HAP-1 (cell line): ENCODE measurements around the gene LACRT.
A peak's percentile ranks its signal among the peaks of the same experiment; 100 is the strongest.
"Not testable (repeated sequence)": the region's sequence is repeated elsewhere in the genome, so short reads cannot be mapped to it uniquely, and the experiment has no call there.

Source experiments
- DNase-seq, 2 experiments: peaks; one replicate each; pipeline ENCODE4 v3.0.0-alpha.2; 2016 to 2020; ENCODE audit warnings: low spot score in 2 of 2
- H3K27me3 ChIP-seq: fragments of 250-450 bp; sonication (Bioruptor Pico); 2 replicates; pipeline ENCODE4 v1.5.1; 2020; ENCODE audit warnings: low read depth, mild to moderate bottlenecking, moderate library complexity
- H3K36me3 ChIP-seq: fragments of 250-450 bp; sonication (Bioruptor Pico); replicated peaks from 2 replicates; pipeline ENCODE4 v1.5.1; 2020; ENCODE audit warnings: mild to moderate bottlenecking
- H3K4me1 ChIP-seq: fragments of 250-450 bp; sonication (Bioruptor Pico); 2 replicates; pipeline ENCODE4 v1.5.1; 2020; ENCODE audit warnings: mild to moderate bottlenecking
- H3K4me3 ChIP-seq: fragments of 250-450 bp; sonication (Bioruptor Pico); 2 replicates; pipeline ENCODE4 v1.5.1; 2020; ENCODE audit warnings: mild to moderate bottlenecking, moderate library complexity
- H3K9me3 ChIP-seq: fragments of 250-450 bp; sonication (Bioruptor Pico); 2 replicates; pipeline ENCODE4 v1.5.1; 2020; ENCODE audit warnings: mild to moderate bottlenecking, moderate library complexity
- in situ Hi-C: fragments of 300-500 bp; cut with MboI; formaldehyde crosslinking; loops from 3 replicates; pipeline ENCODE4 v1.14.3; 2020; ENCODE audit warnings: low sequenced_read_pairs, inconsistent platforms, mixed read lengths

LACRT gene

DNA sequence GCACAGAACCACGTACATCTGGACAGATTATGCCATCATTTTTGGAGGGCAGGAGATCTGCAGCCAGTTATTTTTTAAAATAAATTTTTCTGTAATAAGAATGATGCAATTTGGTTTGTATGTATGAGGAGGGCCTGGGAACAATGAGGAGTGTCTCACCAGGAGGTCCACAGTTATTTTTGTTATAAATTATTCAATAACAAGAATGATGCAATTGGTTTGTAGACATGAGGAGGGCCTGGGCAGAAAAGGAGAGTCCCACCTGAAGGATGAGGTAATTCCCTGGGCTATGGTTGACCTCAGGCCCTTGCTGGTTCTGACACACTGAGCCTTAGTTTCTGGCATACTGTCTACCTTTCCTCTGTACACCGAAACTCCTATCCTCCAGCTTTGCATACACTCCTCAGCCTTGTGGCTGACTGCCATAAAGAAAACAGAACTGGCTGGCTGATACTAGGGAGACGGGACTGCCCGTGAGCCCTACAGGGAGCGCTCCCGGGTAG, 22.5 kb upstream of the LACRT start:
- Histone ChIP-seq H3K36me3 (no peaks in the 10 kb centered on the region), H3K4me1 (no peaks in the 10 kb centered on the region), H3K4me3 (no peak overlapping the region), H3K9me3 (no peaks in the 10 kb centered on the region), H3K27me3 (peaks cover 3% of the 10 kb centered on the region; the same call in 1 of the 2 replicates)
- in situ Hi-C loops, result no loop called here
- DNase-seq, result no peak

DNA sequence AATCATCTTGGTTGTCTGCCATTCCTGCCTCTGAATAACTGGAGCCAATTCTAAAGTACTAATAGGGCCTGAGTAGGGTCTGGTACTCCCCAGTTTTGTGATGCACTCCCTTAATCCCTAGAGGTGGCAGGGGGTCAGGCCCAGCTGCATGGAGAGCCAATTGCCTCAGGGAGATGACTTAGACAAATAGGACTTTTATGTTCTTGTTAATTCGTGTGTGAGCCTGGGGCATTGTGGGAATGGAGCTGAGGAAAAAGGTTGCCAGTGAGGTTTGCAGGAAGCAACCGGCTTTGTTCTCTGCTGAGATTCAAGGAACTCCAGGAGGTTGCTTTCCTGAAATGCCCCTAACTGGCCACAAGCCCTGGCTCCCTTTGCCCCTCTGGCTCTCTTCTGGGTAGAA, 20.2 kb upstream of the LACRT start:
- H3K4me1 ChIP-seq, result no peaks in the 10 kb centered on the region
- in situ Hi-C loops, result no loop called here
- H3K27me3 ChIP-seq, result peaks cover 6% of the 10 kb centered on the region; the same call in 1 of the 2 replicates
- no peak overlapping the region for H3K4me3 ChIP-seq
- peak; percentile 3 to 9 for DNase-seq
- H3K36me3 ChIP-seq, result no peaks in the 10 kb centered on the region
- no peaks in the 10 kb centered on the region for H3K9me3 ChIP-seq

- Histone ChIP-seq H3K4me1 (no peaks in the 10 kb centered on the region), H3K36me3 (no peaks in the 10 kb centered on the region), H3K9me3 (no peaks in the 10 kb centered on the region), H3K4me3 (no peak overlapping the region), H3K27me3 (peaks cover 6% of the 10 kb centered on the region)
- in situ Hi-C loops, result no loop called here
- no peak for DNase-seq
These were observed 18.3 kb upstream of the LACRT start for GRCh38 chr12:54653025-54653424.

DNA sequence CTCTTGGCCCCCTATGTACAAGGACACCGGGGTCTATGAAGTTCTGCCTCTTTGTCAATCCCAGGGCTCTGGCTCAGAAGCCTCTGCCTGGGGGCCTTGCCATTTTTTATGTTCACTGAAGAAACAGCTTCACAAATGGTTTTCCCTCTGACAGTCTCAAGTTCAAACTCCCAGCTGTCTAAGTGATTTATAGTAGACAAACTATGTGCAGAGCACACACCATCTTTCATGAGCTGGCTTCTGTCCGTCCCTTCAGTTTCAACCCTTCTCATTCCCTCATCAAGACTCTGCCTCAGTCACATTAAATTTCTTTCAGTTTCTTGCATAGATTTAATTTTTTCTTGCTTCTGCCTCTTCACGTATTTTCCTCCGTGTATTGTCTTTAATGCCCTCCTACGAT, 16.2 kb upstream of the LACRT start:
- no peaks in the 10 kb centered on the region for H3K36me3 ChIP-seq
- no peak overlapping the region for H3K4me3 ChIP-seq
- peaks cover 3% of the 10 kb centered on the region for H3K27me3 ChIP-seq
- no peak for DNase-seq
- no peaks in the 10 kb centered on the region for H3K9me3 ChIP-seq
- no peaks in the 10 kb centered on the region for H3K4me1 ChIP-seq
- in situ Hi-C loops, result no loop called here

GRCh38 chr12:54650409-54650808, 15.7 kb upstream of the LACRT start:
- Histone ChIP-seq H3K36me3 (no peaks in the 10 kb centered on the region), H3K4me1 (no peaks in the 10 kb centered on the region), H3K9me3 (no peaks in the 10 kb centered on the region), H3K27me3 (peaks cover 3% of the 10 kb centered on the region), H3K4me3 (no peak overlapping the region)
- no peak for DNase-seq
- in situ Hi-C loops, result no loop called here

- Histone ChIP-seq H3K4me1 (no peaks in the 10 kb centered on the region), H3K4me3 (no peak overlapping the region), H3K27me3 (peaks cover 3% of the 10 kb centered on the region), H3K36me3 (no peaks in the 10 kb centered on the region), H3K9me3 (no peaks in the 10 kb centered on the region)
- no peak for DNase-seq
- in situ Hi-C loops, result no loop called here
These were observed 15.1 kb upstream of the LACRT start for GRCh38 chr12:54649825-54650224.

- Histone ChIP-seq H3K4me3 (no peak within 1 kb of the TSS), H3K9me3 (no peaks in the 10 kb centered on the region), H3K4me1 (no peaks in the 10 kb centered on the region), H3K36me3 (no peaks in the 10 kb centered on the region), H3K27me3 (peaks cover 3% of the 10 kb centered on the region)
- in situ Hi-C loops, result no loop called here
- no peak for DNase-seq
These were observed 13.6 kb upstream of the LACRT start, which contains the start of gene DCD for GRCh38 chr12:54648265-54648664. Gene DCD (minus strand): TSS chr12:54648365. CDS start chr12:54648303, 62 bp downstream.

DNA sequence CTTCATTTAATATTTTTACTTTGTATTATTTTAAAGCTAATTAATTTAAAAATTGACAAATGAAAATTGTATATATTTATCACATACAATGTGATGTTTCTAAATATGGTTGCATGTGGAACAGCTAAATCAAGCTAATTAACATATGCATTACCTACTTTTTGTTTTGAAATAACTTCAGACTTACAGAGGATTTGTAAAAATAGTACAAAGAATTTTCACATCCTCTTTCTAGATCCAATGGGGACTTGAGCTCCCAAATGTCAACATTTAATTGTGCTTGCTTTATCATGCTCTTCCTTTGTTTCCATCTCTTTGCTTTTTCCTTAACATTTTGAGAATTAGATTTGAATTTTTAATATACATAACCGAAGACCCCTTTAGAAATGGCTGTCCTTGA, 6.9 kb upstream of the LACRT start:
- Histone ChIP-seq H3K27me3 (no peaks in the 10 kb centered on the region; the same call in 1 of the 2 replicates), H3K4me3 (no peak overlapping the region), H3K4me1 (no peaks in the 10 kb centered on the region), H3K36me3 (no peaks in the 10 kb centered on the region), H3K9me3 (no peaks in the 10 kb centered on the region)
- in situ Hi-C loops, result no loop called here
- DNase-seq, result no peak

- DNase-seq, result no peak
- Histone ChIP-seq H3K9me3 (no peaks in the 10 kb centered on the region), H3K4me3 (no peak overlapping the region), H3K27me3 (no peaks in the 10 kb centered on the region; the same call in 1 of the 2 replicates), H3K36me3 (no peaks in the 10 kb centered on the region), H3K4me1 (no peaks in the 10 kb centered on the region)
- in situ Hi-C loops, result no loop called here
These were observed 6.4 kb upstream of the LACRT start for GRCh38 chr12:54641089-54641488.

GRCh38 chr12:54639112-54639511, 4.4 kb upstream of the LACRT start:
- H3K27me3 ChIP-seq, H3K4me1 ChIP-seq, in situ Hi-C loops, H3K36me3 ChIP-seq, H3K9me3 ChIP-seq, DNase-seq, H3K4me3 ChIP-seq: not testable (repeated sequence)

DNA sequence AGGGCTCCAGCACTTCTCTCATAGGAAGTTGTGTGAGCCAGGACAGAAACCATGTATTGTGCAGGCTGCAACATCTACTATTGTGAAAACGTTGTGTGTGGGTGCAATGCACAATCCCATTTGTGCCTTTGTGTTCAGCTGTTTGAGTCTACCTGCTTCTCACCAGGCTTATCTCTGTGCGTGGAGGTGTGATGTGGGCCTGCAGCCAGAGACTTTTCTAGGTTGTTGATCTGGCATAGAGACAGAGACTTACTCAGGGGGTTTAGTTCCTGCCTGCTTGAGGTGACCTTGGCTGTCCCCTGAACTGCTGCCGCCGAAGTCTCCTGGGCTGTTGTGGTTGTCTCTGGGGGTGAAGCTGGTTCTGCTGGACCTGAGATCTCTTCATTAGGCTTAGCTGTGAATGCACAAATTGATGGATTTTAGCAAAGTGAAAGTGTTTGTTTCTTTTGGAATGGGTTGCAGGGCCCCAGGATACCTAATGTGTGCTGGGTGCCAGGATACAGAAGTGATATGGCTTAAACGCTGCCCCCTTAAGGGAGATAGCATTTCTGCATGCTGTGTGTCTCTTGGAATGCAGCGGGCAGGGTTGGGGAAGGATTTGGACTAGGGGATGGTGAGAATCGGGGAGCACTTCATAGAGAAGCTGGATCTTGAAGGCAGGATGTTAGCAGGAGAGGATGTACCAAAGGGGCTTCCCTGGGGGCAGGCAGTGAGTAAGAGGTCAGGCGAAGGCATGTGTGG, 2.5 kb downstream of the LACRT start:
- DNase-seq, result peak in 1 of 2 experiments; percentile 9
- Histone ChIP-seq H3K4me1 (no peaks in the 10 kb centered on the region), H3K4me3 (no peak overlapping the region), H3K27me3 (no peaks in the 10 kb centered on the region), H3K9me3 (no peaks in the 10 kb centered on the region), H3K36me3 (no peaks in the 10 kb centered on the region)
- in situ Hi-C loops, result no loop called here

DNA sequence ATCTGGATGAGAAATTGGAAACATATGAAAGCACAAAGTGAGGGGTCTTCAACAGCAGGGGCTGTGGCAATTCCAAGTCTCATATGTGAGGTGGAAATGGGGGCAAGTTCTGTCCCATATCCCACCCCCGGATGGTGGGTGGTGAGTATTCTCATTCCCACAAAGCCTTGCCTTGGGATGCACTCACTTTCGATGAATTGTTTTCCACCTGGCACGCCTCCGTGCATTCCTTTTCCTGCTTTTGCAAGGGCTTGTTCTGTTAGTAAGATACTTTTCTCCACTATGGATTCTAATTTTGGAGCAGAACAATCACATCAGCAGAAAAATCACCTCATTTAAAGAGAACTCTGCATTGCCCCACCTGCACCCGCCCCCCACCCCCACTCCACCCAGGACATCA, 3.1 kb downstream of the LACRT start:
- no peaks in the 10 kb centered on the region for H3K4me1 ChIP-seq
- no peaks in the 10 kb centered on the region for H3K36me3 ChIP-seq
- DNase-seq, result no peak
- H3K27me3 ChIP-seq, result no peaks in the 10 kb centered on the region
- in situ Hi-C loops, result no loop called here
- no peak overlapping the region for H3K4me3 ChIP-seq
- H3K9me3 ChIP-seq, result no peaks in the 10 kb centered on the region

- Histone ChIP-seq H3K27me3 (no peaks in the 10 kb centered on the region), H3K9me3 (no peaks in the 10 kb centered on the region), H3K36me3 (no peaks in the 10 kb centered on the region), H3K4me3 (no peak overlapping the region), H3K4me1 (no peaks in the 10 kb centered on the region)
- no peak for DNase-seq
- in situ Hi-C loops, result no loop called here
These were observed 4.8 kb downstream of the LACRT start for GRCh38 chr12:54629925-54630324.

DNA sequence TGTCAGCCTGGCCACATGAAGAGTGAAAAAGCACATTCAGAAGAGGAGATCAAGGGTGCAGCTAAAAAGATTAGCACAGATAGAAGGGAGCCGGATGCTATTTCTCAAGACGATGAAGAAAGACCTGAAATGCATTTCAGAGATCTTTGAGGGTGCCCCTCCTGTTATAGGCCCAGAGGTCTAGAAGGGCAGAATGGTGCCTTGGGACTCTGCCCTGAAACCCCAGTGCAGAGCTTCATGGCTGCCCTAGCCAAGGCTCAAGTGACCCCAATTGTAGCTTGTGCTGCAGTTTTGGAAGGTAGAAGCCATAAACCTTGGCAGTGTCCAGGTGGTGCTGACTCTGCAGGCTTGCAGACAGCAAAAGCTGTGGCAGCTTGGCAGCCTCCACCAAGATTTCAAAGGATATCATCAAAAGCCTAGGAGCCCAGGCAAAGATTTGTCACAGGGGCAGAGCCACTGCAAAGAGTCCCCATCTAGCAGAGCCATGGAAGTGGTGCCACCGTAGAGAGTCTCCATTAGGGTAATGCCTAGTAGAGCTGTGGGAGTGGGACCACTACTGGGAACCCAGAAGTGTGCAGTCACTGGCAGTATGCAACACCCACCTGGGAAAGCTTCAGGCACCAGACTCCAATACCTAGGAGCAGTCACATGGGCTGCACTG, 6.4 kb downstream of the LACRT start:
- Histone ChIP-seq H3K36me3 (no peaks in the 10 kb centered on the region), H3K4me3 (no peak overlapping the region), H3K9me3 (no peaks in the 10 kb centered on the region), H3K4me1 (no peaks in the 10 kb centered on the region), H3K27me3 (no peaks in the 10 kb centered on the region)
- in situ Hi-C loops, result no loop called here
- no peak for DNase-seq
